Glomerular visceral epithelial cell (primary cell): ENCODE measurements around the gene PTEN.
"Not testable (repeated sequence)": the region's sequence is repeated elsewhere in the genome, so short reads cannot be mapped to it uniquely, and the experiment has no call there.

ENCODE experiments used
- DNase-seq: peaks from one replicate; pipeline ENCODE4 v3.0.0-alpha.2; 2016; ENCODE audit errors: extremely low spot score

Gene PTEN

GRCh38 chr10:87869773-87870551 lies 6.5 kb downstream of the PTEN start:
- DNase-seq = no peak

- DNase-seq = no peak
Measured at GRCh38 chr10:87872828-87873227, 9.4 kb downstream of the PTEN start.

- no peak for DNase-seq
Measured at GRCh38 chr10:87873656-87874055, 10.2 kb downstream of the PTEN start.

- no peak for DNase-seq
Measured at GRCh38 chr10:87875929-87876571, 12.6 kb downstream of the PTEN start.

GRCh38 chr10:87878664-87879459 lies 15.4 kb downstream of the PTEN start:
- no peak for DNase-seq

- no peak for DNase-seq
Measured at GRCh38 chr10:87880336-87880735, 16.9 kb downstream of the PTEN start.

- DNase-seq = not testable (repeated sequence)
Measured at GRCh38 chr10:87881373-87882059, 18.1 kb downstream of the PTEN start.

GRCh38 chr10:87882555-87883294 lies 19.3 kb downstream of the PTEN start:
- no peak for DNase-seq

- DNase-seq = no peak
Measured at GRCh38 chr10:87886635-87887034, 23.2 kb downstream of the PTEN start.

- no peak for DNase-seq
Measured at GRCh38 chr10:87887146-87887545, 23.7 kb downstream of the PTEN start.

GRCh38 chr10:87887548-87888289 lies 24.3 kb downstream of the PTEN start:
- DNase-seq = no peak

GRCh38 chr10:87895430-87895829 lies 32.0 kb downstream of the PTEN start:
- no peak for DNase-seq

GRCh38 chr10:87896216-87896615 lies 32.8 kb downstream of the PTEN start:
- no peak for DNase-seq

GRCh38 chr10:87897957-87898356 lies 34.5 kb downstream of the PTEN start:
- not testable (repeated sequence) for DNase-seq

GRCh38 chr10:87903396-87903795 lies 40.0 kb downstream of the PTEN start:
- not testable (repeated sequence) for DNase-seq

GRCh38 chr10:87913156-87913921 lies 49.9 kb downstream of the PTEN start:
- DNase-seq = no peak

GRCh38 chr10:87915406-87915805 lies 52.0 kb downstream of the PTEN start:
- DNase-seq = no peak

GRCh38 chr10:87915989-87916388 lies 52.6 kb downstream of the PTEN start:
- peak; percentile 11 for DNase-seq

- no peak for DNase-seq
Measured at GRCh38 chr10:87916515-87916914, 53.1 kb downstream of the PTEN start.
